ENCODE data around the gene DTNB. TPM values are rescaled to one million over a fixed set of nuclear protein-coding genes. Genes with fewer than 3 reads are reported as not detected.

Gene DTNB
- total and polyA plus RNA-seq, 2 donors (not counting 1 experiment from before 2014, with no cell fraction given) = 5.1 to 5.4 TPM

DNA sequence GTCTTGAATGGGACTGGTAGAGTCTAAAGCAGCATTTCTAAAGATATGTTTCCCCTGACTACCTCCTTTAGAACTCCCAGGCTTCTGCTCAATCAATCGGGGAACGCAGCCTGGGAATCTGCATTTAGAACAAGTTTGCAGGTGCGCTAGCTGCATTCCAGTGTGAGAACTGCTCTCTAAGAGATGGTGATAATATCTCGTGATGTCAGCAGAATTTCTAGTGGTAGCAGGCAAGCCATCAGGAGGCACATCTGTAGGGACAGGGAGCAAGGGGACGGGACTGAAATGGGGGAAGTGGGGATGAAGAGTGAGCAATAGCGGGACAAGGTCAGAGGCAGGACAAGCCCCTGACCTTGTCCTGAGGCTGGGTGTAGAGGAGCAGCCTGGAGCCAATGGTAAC is 211.4 kb downstream of the DTNB start:
- TF ChIP-seq, protein P1, sequence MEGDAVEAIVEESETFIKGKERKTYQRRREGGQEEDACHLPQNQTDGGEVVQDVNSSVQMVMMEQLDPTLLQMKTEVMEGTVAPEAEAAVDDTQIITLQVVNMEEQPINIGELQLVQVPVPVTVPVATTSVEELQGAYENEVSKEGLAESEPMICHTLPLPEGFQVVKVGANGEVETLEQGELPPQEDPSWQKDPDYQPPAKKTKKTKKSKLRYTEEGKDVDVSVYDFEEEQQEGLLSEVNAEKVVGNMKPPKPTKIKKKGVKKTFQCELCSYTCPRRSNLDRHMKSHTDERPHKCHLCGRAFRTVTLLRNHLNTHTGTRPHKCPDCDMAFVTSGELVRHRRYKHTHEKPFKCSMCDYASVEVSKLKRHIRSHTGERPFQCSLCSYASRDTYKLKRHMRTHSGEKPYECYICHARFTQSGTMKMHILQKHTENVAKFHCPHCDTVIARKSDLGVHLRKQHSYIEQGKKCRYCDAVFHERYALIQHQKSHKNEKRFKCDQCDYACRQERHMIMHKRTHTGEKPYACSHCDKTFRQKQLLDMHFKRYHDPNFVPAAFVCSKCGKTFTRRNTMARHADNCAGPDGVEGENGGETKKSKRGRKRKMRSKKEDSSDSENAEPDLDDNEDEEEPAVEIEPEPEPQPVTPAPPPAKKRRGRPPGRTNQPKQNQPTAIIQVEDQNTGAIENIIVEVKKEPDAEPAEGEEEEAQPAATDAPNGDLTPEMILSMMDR (conservative IDR thresholded peaks at IDR 0.05 in 1 of 2, IDR thresholded peaks at IDR 0.05 in 1 of 2; ENCODE audit: low read depth in 1 of 2, low read length in 2 of 2) = no peak
- TF ChIP-seq EZH2 (IDR thresholded peaks at IDR 0.05; ENCODE audit: low read length, missing control alignments) = no peak

GRCh38 chr2:25460261-25460905 is 213.0 kb downstream of the DTNB start:
- Histone ChIP-seq H3K27ac (ENCODE audit: insufficient read depth, low read length) (no peak overlapping the region), H3K4me2 (ENCODE audit: extremely low read depth, insufficient read depth, low read length) (no peak overlapping the region), H3K9ac (ENCODE audit: insufficient read depth, low read length) (no peak overlapping the region), H3K4me3 (replicated peaks in 1 of 4; ENCODE audit: control extremely low read depth in 1 of 4, insufficient read depth in 1 of 4, low read depth in 3 of 4, low read length in 4 of 4) (no peak overlapping the region), H3K9me3 (ENCODE audit: control insufficient read depth, insufficient read depth, low read depth, low read length) (no peaks in the 10 kb centered on the region), H2AFZ (ENCODE audit: low read length) (no peak overlapping the region), H3K27me3 (ENCODE audit: control insufficient read depth, insufficient read depth, low read length) (no peaks in the 10 kb centered on the region), H3K4me1 (ENCODE audit: control insufficient read depth, extremely low read depth, insufficient read depth, low read length) (no peaks in the 10 kb centered on the region), H4K20me1 (ENCODE audit: control insufficient read depth, extremely low read depth, insufficient read depth, low read length) (no peaks in the 10 kb centered on the region), H3K36me3 (ENCODE audit: control insufficient read depth, insufficient read depth, low read length) (no peaks in the 10 kb centered on the region), H3K79me2 (ENCODE audit: control insufficient read depth, insufficient read depth, low read length) (no peaks in the 10 kb centered on the region)
- no peak for DNase-seq (ENCODE audit: low read depth in 2 of 2)
- TF ChIP-seq EZH2 (IDR thresholded peaks at IDR 0.05; ENCODE audit: low read length, missing control alignments) = no peak
- TF ChIP-seq, protein P1 (conservative IDR thresholded peaks at IDR 0.05 in 1 of 2, IDR thresholded peaks at IDR 0.05 in 1 of 2; ENCODE audit: low read depth in 1 of 2, low read length in 2 of 2) = no peak

More for the DNA sequence above, 211.4 kb downstream of the DTNB start:
- Histone ChIP-seq H2AFZ (ENCODE audit: low read length) (no peak overlapping the region), H3K9ac (ENCODE audit: insufficient read depth, low read length) (no peak overlapping the region), H3K27me3 (ENCODE audit: control insufficient read depth, insufficient read depth, low read length) (no peaks in the 10 kb centered on the region), H4K20me1 (ENCODE audit: control insufficient read depth, extremely low read depth, insufficient read depth, low read length) (no peaks in the 10 kb centered on the region), H3K4me3 (replicated peaks in 1 of 4; ENCODE audit: control extremely low read depth in 1 of 4, insufficient read depth in 1 of 4, low read depth in 3 of 4, low read length in 4 of 4) (no peak overlapping the region), H3K4me1 (ENCODE audit: control insufficient read depth, extremely low read depth, insufficient read depth, low read length) (no peaks in the 10 kb centered on the region), H3K27ac (ENCODE audit: insufficient read depth, low read length) (no peak overlapping the region), H3K9me3 (ENCODE audit: control insufficient read depth, insufficient read depth, low read depth, low read length) (no peaks in the 10 kb centered on the region), H3K4me2 (ENCODE audit: extremely low read depth, insufficient read depth, low read length) (no peak overlapping the region), H3K79me2 (ENCODE audit: control insufficient read depth, insufficient read depth, low read length) (no peaks in the 10 kb centered on the region), H3K36me3 (ENCODE audit: control insufficient read depth, insufficient read depth, low read length) (no peaks in the 10 kb centered on the region)
- no peak for DNase-seq (ENCODE audit: low read depth in 2 of 2)

DNA sequence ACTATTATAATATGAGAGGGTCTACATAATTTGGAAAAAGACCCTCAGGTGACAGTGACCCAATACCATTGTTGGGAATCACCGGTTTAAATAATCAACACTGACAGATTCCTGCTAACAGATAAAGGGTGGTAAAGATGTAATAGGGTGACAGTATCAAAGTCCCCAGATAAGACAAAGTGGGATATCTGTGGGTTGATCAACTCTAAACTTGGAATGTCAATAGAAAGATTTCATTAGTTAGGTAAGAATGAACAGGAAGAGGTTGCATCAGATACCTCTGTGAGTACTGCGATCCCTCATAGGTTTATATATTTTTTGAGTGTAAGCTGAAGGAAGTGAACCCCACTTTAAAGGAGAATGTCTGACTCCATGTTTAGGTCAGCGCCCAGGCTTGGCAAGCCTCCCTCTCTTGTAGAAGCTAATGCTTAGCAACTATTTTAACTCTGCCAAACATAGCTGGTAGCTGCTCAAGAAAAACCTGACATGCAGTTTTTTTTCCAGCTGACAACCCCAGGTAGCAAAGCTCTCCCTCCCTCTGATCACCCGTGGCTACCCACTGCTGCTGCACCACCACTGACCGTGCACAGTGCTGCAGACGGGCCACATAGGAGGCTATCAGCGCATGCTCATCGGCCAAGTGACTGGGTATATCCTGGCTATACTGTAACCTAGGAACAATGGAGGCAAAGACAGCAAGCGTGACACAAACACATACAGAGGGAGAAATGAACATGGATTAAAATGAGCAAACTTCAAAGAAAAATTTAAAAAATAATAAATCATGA is 218.4 kb downstream of the DTNB start:
- Histone ChIP-seq H3K36me3 (ENCODE audit: control insufficient read depth, insufficient read depth, low read length) (no peaks in the 10 kb centered on the region), H3K27me3 (ENCODE audit: control insufficient read depth, insufficient read depth, low read length) (no peaks in the 10 kb centered on the region), H4K20me1 (ENCODE audit: control insufficient read depth, extremely low read depth, insufficient read depth, low read length) (no peaks in the 10 kb centered on the region), H3K9ac (ENCODE audit: insufficient read depth, low read length) (no peak overlapping the region), H3K79me2 (ENCODE audit: control insufficient read depth, insufficient read depth, low read length) (no peaks in the 10 kb centered on the region), H3K27ac (ENCODE audit: insufficient read depth, low read length) (no peak overlapping the region), H3K4me2 (ENCODE audit: extremely low read depth, insufficient read depth, low read length) (no peak overlapping the region), H3K9me3 (ENCODE audit: control insufficient read depth, insufficient read depth, low read depth, low read length) (no peaks in the 10 kb centered on the region), H3K4me1 (ENCODE audit: control insufficient read depth, extremely low read depth, insufficient read depth, low read length) (no peaks in the 10 kb centered on the region), H3K4me3 (replicated peaks in 1 of 4; ENCODE audit: control extremely low read depth in 1 of 4, insufficient read depth in 1 of 4, low read depth in 3 of 4, low read length in 4 of 4) (no peak overlapping the region), H2AFZ (ENCODE audit: low read length) (no peak overlapping the region)
- no peak for TF ChIP-seq EZH2 (IDR thresholded peaks at IDR 0.05; ENCODE audit: low read length, missing control alignments)
- TF ChIP-seq, protein P1 (conservative IDR thresholded peaks at IDR 0.05 in 1 of 2, IDR thresholded peaks at IDR 0.05 in 1 of 2; ENCODE audit: low read depth in 1 of 2, low read length in 2 of 2) = no peak
- no peak for DNase-seq (ENCODE audit: low read depth in 2 of 2)

Data from fibroblast of lung (primary cell).